Hippocampal formation (tissue), 2 donors: Measurements from ENCODE around the gene PNLIPRP1.

ENCODE experiments used
- DNase-seq, 2 donors: peaks; one replicate each; lab custom pipeline; 2025; lab: John Stamatoyannopoulos, UW

PNLIPRP1 gene

DNA sequence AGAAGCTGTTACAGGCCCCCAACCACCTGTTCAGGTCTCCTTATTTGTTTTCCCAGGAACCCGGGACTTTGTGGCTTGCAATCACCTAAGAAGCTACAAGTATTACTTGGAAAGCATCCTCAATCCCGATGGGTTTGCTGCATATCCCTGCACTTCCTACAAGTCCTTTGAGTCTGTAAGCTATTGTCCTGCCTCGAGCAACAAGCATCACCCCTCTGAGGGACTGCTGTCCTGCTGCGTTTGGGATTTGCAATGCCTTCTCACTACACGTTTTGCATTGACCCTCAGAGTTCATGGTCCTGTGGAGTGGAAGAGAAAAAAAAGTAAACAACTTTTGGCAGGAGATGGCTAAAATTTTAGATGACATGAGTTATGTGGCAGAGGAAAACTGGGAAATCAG lies 9.2 kb downstream of the PNLIPRP1 start:
- DNase-seq = no peak

DNA sequence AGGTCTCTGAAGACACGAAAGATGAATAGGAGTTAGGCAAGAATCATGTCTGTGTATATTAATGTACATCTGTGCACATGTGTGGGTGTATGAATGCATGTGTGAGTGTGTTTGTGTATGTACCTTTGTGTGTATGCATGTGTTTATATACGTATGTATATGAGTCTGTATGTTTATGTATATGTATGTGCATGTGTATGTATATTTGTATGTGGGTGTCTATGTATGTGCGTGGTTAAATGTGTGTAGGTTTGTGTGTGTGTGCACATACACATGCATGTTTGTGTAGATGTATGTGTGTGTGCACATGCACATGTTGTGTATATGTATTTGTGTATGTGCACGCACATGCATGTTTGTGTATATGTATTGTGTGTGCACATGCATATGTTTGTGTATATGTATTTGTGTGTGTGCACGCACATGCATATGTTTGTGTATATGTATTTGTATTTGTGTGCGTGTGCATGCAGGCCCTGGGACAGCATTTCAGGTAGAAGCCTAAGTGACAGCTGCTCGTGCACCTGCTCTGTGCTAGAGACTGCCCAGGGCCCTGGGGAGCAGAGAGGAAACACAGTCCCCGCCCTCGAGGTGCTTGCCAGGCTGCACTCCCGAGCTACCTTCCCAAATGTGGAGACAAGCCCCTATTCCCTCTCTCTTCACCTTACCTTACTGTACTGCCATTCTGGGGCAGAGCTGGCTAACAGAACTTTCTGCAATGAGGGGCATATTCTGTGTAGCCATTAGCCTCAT lies 12.1 kb downstream of the PNLIPRP1 start:
- DNase-seq = no peak

DNA sequence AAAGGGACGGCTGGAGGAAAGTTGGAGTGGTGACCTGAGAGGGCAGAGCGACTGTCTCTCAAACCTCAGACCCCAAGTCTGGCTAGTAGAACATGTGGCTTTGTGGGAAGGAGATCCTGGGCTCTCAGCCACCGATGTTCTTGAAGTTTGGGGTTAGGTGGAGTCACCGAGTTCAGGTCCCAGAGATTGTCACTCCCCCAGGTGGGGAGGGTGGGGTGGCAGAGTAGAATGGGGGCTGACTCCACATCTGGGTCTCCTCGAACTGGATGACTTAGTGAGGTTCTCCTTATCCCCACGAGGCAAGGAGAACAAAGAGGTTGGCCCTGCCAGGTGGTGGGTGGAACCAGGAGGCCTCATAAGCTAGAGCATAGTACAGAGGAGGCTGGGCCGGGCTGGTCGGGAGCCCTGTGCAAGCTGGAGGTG lies 15.3 kb downstream of the PNLIPRP1 start:
- no peak for DNase-seq

DNA sequence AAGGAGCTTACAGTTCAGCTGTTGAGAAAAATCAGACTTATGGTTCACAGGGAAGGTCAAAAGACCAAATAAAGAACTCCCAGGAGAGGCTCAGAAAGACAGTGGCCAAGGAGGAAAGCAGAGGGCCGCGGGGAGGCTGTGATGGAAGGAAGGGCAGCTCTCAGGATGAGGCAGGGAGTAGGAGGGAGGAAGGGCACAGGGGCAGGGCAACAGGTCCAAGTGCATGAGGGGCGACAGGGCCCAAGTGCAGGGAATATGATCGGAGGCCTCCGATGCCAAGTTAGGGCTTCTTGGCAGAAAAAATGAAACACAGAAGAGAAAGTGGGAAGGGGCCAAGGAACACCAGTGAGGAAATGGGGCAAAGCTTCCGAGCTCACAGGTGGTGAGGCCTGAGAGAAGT lies 16.6 kb downstream of the PNLIPRP1 start:
- DNase-seq = no peak

DNA sequence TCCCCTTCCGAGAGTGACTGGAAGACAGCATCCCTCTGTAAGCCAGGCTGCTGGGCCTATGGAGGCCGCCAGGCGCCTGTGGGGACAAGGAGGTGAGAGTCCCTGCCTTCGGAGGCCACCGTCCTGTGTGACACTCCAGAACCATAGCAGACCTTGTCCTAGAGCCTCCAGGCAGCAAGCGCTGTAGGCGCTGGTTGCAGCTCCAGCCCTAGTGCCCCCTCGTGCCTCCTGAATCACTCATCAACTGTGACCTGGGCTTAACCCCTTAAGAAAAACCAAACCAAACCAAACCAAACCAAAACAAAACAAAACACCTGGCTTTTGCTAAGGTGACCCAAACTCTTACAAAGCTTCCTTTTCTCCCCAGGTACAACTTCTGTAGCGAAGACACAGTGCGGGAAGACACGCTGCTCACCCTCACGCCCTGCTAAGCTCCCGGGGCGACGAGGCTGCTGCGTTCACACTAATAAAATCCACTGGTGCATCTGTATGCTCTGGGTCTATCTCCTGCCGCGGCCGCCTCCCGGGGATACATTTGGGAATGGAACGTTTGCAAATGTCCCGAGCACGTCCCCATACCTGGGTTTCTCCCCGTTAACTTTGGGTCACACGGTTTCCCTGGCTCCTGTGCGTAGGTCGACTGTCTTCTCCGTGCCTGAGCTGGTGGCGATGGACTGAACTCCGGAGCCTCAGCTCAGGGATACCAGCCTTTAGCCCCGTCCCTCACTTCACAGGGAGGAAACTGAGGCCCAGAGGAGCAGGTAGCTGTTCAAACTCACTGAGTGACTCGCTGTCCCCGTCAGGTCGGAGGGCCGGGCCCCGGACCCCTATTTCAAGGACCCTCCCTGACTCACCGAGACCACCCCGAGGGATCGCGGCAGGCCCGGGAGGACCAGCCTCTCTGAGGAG lies 18.2 kb downstream of the PNLIPRP1 start:
- DNase-seq = no peak

DNA sequence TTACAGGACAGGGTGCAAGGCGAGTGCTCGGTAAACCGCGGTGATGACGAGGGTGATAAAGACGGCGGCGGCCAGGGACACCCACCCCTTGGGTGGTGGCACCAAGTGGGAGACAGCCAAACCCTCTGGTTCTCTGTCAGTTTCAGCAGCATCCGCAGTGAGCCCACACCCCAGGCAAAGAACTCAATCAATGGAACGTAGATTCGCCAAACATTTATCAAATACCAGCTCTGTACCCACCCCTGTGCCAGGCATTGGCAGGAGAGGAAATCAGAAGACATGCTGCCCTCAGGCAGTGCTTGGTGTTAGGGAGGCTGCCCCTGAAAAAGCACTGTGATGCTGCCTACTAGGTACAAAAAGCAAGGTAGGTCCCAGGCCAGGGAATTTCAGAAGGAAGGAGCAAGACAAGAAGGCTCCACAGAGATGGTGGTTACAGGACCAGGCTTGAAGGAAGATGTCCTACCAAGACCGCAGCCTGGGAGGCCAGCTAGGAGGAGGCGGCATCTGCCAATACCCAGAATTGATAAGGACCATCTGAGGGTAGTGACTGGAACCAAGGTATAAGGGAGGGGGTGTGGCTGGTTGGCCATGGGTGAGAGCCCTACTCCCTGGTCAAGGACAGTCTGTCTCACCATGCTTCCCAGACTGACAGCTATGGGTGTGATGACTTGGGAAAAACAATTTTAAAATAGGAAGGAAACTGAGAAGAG lies 19.8 kb downstream of the PNLIPRP1 start:
- DNase-seq = no peak

DNA sequence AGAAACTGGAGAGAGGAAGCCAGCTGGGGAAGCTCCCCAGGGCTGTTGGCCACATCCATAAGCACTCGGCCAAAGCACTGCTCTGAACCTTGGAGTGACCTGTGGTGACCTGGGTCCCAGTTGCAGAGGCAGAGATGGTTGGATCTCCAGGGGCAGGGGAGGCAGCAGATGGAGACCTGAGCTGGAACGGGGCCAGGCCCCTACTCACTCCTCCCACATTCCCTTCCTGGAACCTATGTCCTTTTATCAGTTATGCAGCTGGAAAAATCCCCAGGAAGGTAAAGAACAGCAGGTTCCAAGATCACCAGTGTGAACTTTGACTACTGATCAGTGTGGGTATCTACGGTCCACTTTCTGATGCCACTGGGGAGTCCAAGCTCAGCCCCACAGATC lies 20.4 kb downstream of the PNLIPRP1 start:
- DNase-seq = no peak

DNA sequence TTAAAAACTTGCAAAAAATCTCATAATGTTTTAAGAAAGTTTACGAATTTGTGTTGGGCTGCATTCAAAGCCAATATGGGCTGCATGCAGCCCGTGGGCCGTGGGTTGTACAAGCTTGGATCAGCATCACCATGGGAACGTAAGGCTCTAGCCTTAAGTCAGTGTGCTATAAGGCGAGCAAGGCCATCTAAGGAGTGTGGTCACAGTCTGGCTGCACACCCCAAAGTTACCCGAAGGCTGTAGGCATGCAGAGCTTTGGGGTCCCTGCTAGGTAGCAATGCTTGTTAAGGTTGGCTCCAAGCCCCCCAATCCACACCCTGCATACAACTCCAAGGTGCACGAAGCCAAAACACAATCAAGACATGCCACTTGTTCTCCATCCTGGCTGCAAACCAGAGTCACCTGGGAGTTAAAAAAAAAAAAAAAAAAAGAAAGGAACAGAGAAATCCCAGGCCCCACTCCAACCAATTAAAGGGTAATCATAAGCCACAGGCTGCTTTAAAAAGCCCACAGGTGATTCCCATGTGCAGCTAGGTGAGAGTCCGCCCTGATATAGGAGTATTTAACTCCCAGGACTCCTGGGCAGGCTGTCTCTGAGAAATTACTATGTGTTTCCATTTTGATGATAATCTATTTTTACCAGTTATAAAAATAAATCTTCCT lies 21.5 kb downstream of the PNLIPRP1 start:
- DNase-seq = no peak

DNA sequence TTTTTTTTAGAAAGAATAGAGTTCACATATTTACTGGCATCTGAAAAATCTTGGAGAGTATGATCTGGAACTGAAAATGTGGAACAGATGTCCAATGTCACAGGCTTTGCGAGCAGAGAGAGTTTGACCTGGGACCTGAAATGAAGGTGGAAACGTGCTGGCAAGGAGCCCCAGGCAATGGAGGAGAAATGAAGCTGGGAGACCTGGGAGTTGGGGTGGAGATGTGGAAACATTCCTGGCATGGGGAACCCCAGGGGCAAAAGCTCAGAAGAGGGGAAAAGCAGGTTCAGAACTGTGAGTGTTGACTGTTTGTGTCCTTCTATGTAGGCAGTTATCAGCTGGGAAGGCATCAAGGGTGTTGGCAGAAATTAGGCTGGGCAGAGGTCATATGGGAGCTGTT lies 22.7 kb downstream of the PNLIPRP1 start:
- DNase-seq = no peak

DNA sequence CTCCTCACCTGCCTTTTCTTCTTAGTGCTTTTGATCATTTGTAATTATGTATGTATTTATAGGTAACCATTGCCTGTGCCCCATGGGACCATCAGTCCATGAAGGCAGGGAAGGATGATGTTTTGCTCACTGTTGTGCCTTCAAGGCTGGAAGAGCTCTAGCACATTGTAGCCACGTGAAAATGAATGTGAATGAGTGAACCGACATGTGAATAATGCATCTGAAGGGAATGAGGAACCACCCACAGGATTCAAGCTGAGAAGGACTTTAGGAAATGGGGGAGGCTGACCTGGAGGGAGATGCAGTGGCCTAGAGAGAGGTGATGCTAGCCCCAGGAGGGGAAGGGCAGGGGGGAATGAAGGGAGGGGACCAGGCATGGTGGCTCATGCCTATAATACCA lies 24.0 kb downstream of the PNLIPRP1 start:
- no peak for DNase-seq

DNA sequence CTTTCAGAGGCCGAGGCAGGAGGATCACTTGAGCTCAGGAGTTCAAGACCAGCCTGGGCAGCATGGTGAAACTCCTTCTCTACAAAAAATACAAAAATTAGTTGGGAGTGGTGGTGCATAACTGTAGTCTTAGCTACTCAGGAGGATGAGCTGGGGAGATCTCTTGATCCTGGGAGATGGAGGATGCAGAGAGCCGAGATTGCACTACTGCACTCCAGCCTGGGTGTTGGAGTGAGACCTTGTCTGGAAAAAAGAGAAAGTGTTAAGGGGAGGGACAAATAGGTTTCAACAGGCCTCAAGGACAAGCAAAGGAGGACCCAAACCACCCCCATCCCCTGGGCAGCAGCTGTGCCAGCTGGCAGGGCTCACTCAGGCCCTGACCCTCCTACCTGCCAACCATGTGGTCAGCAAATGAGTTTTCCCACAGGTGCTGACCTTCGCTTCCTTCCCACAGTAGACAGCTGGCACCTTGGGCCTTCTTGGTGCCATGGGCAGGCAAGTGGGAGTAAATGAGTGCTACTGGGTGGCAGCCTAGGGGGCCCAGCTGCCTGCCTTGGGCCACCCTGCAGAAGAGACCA lies 24.5 kb downstream of the PNLIPRP1 start:
- no peak for DNase-seq

DNA sequence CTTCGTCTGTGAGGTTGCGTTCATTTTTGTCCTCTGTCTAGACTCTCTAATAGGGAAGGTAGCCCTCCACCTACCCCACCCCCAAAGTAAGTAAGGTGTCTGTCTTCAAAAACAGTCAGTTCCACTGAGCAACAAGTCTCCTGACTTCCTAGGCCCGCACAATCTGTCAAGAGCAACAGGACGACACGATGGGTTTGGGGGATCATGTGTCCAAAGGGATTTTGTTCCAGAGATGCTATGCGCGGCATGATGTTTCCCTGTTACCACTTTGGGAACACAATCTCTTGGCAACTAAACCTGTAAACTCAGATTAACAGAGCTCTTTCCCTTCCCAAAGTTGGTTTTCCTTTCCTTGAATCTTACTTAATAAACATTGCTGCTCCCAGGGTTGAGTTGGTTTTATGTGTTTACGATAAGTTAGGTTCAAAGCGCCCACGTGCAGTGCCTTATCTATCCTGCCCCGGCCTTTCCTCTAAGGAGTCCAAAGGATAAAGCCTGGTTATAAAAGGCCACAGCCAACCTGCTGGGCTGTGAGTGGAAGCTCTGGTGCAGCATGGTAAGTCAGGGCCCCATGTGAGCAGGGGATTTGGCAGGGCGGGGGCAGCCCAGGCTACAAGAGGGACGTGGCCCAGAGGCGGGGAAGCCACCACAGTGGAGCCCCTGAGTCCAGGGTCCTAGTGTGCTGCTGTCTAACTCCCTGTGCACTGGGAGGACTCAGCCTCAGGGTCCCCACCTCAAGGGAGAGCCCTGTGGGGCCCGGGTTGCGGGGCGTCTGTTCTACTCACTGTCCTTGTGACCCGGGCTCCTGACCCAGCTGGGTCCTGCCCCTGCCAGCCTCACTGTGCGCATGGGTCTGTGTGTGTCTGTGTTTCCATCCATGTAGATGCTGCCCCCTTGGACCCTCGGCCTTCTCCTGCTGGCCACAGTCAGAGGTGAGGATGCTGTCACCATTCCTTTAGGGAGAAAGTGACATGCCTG lies 30.0 kb downstream of the PNLIPRP1 start, which contains the start of gene PNLIPRP2:
TSS of gene PNLIPRP2 (plus strand) at position 531 of the 978 bp plus-strand sequence.
- DNase-seq = no peak

DNA sequence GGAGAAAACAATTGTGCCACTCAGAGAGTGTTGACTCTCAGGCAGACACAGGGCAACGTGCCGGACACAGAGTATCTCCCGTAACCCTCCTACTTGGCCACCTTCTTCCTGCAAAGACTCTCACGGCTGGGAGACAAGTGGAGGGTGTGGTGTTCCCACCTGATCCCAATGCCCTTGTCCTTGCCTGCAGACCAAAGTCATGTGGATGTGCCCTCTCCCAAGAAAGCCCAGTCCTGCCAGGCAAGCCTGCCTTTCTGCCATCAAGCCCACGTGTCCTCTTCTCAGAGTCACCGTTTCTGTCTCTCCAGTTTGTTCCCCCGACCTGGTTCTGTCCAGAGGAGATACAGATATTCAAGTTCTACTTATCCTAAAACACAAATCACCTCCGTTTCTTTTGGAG lies 30.7 kb downstream of the PNLIPRP1 start:
- DNase-seq = no peak

DNA sequence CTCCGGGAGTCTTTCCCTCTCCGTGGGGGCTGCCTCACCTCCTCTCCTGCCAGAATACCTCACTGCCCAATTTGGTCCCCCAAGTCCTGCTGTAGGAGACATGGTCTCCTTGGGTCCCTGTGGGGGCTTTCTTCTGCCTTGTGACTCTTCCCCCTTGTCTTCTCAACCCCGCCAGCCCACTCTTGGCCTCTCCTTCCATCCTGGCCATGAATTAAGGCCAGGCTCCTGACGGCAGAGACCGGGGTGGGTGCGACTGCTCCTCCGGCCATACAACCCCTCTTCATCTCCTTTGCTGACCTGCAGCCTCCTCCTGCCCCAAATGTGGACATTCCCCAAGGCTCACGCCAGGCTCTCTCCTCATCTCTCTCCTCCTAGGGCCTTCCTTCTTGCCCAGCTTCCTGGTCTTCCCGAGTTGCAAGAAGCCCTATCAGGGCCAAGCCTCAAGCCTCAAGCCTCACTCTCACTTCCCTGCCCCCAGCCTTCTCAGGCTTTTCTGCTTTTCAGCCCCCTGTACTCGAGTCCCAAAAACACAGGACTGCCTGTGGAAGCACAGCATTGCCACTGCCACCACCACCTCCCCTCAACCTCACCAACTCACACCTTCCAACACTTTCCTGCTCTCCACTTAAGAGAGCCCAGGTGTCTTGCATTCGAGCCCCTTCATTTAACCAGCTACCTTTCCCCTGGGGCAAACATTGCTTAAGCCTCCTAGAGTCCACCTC lies 31.3 kb downstream of the PNLIPRP1 start:
- DNase-seq = no peak

DNA sequence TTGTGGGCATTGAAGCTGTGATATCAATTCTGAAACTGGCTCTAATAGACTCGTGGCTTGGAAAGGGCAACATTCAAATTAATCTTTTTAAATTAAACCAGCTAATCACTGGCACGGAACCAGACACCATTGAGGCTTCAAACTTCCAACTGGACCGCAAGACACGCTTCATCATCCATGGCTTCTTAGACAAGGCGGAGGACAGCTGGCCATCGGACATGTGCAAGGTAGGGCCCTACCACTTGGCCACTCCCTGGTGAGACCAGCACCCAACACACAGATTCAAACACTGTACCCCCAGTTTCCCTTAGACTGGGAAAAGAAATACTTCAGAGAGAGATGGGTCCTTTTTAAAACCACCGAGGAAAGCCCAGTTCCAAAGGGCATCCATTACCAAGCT lies 35.1 kb downstream of the PNLIPRP1 start:
- DNase-seq = no peak

DNA sequence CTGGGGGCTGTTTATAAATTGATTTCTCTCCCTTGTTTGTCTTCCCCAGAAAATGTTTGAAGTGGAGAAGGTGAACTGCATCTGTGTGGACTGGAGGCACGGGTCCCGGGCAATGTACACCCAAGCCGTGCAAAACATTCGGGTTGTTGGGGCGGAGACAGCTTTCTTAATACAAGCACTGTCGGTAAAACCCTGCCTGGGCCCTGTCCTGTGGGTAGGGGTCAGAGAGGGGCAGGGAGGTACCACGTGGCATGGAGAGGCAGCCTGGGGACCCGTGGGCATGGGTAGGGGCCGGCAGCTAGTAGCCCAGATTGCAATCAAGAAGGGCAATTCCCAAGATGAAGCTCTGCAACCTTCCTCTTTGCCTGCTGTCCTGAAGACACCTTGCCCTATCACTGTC lies 36.1 kb downstream of the PNLIPRP1 start:
- DNase-seq = no peak

DNA sequence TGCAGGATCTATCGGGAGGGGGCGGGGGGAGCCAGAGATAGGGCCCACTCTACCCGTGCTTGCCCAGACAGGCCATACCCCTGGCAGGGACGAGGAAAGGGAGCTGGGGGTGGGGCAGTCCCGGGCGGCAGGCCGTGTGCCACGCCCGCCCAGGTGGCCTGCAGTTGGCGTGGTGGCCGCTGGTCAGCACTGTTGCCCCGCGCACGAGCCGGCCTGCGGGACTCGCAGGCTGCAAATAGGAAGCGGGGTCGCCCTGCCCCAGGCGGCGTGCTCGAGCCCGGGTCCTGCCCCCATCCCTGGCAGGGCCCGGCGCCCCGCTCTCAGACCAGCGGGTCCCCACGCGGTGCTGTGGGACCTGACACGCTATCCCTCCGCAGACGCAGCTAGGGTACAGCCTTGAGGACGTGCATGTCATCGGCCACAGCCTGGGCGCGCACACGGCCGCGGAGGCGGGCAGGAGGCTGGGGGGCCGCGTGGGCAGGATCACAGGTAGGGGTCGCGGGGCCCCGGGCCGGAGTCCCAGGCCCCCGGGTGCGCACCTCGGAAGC lies 36.7 kb downstream of the PNLIPRP1 start:
- DNase-seq = no peak

DNA sequence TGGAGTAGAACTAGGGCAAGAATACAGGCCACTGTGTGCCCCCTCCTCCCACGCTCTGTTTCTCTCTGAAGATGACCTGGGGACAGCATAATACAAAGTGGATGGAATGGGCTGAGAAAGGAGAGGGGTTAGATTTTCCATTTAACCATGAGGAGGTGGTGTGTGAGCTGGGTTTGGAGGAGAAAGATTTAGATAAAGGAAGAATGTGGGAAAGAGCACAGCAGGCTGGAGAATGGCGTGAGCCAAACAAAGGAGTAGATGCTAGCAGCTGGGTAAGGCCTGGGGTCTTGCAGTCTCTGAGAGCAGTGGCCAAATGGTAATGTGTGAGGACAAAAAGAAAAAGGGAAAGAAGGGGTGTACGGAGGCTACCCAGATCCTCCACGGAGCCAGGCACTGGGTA lies 38.6 kb downstream of the PNLIPRP1 start:
- no peak for DNase-seq

DNA sequence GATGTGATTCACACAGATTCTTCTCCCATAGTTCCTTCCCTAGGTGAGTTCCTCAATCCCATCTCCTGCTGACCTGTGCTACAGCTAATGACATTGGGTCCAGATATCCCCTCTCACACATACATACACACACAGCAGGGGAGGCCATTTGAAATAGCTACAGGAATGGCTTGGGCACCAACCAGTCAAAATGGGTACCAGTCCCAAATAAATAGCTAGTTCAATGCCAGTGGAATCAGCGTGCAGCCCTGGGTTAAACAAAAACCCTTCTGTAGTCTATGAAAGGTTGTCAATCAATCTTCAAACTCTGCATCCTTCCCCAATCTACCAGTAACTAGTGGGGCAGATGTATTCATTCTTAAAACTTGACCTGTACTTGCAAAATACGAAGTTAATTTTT lies 39.3 kb downstream of the PNLIPRP1 start:
- no peak for DNase-seq
